Caco-2 (cell line): ENCODE results near the gene AP4E1. TPM values are rescaled to one million over a fixed set of nuclear protein-coding genes. Genes with fewer than 3 reads are reported as not detected.

Experiments
- BruUV-seq: library from RNA; stranded (reverse); fragments of 400-500 nt; replicated peaks from 2 replicates; lab custom pipeline; 2021; lab: Mats Ljungman, UMichigan
- CTCF ChIA-PET: fragments of 300-600 bp; sonication (Branson Sonifier 250); formaldehyde crosslinking; loops from one replicate; lab custom pipeline; 2022; ENCODE audit warnings: antibody characterized with exemption; lab: Charles Lee
- POLR2A ChIA-PET: fragments of 300-600 bp; sonication (Branson Sonifier 250); formaldehyde crosslinking; loops from one replicate; lab custom pipeline; 2022; ENCODE audit warnings: antibody characterized with exemption; lab: Charles Lee
- DNase-seq, 2 experiments: peaks; one replicate each; pipeline versions ENCODE4 v3.0.0 to v3.0.0-alpha.2; 2020 to 2022
- H3K27me3 ChIP-seq: replicated peaks from 2 replicates; pipeline ENCODE4 v1.6.0; 2011; ENCODE audit warnings: low read length; ENCODE audit not compliant: control insufficient read depth, insufficient read depth
- H3K36me3 ChIP-seq: 2 replicates; pipeline ENCODE4 v1.5.1; 2011; ENCODE audit warnings: low read length; ENCODE audit not compliant: control insufficient read depth, insufficient read depth
- H3K4me1 ChIP-seq: fragments of 250-450 bp; sonication (Bioruptor Pico); 2 replicates; pipeline ENCODE4 v1.5.1; 2020; ENCODE audit warnings: mild to moderate bottlenecking
- H3K4me3 ChIP-seq: 2 replicates; pipeline ENCODE4 v1.5.1; 2011; ENCODE audit warnings: low read depth, mild to moderate bottlenecking, control low read depth, low read length
- H3K9me3 ChIP-seq: fragments of 250-450 bp; sonication (Bioruptor Pico); 2 replicates; pipeline ENCODE4 v1.5.1; 2020; ENCODE audit warnings: mild to moderate bottlenecking, moderate library complexity
- H3K27ac Mint-ChIP-seq: one replicate; pipeline ENCODE4 v1.8.0; 2022; ENCODE audit warnings: mixed read lengths; ENCODE audit not compliant: unreplicated experiment
- H3K27me3 Mint-ChIP-seq: one replicate; pipeline ENCODE4 v1.8.0; 2022; ENCODE audit warnings: mixed read lengths; ENCODE audit not compliant: insufficient read depth, unreplicated experiment
- H3K36me3 Mint-ChIP-seq: one replicate; pipeline ENCODE4 v1.8.0; 2022; ENCODE audit warnings: mild to moderate bottlenecking, mixed read lengths; ENCODE audit not compliant: insufficient read depth, unreplicated experiment
- H3K4me1 Mint-ChIP-seq: one replicate; pipeline ENCODE4 v1.8.0; 2022; ENCODE audit warnings: low read depth, mixed read lengths; ENCODE audit not compliant: unreplicated experiment
- H3K4me3 Mint-ChIP-seq: one replicate; pipeline ENCODE4 v1.8.0; 2022; ENCODE audit warnings: mild to moderate bottlenecking, moderate library complexity, mixed read lengths; ENCODE audit not compliant: unreplicated experiment
- H3K9me3 Mint-ChIP-seq: one replicate; pipeline ENCODE4 v1.8.0; 2022; ENCODE audit warnings: mixed read lengths; ENCODE audit not compliant: unreplicated experiment
- CTCF ChIP-seq, 2 experiments: fragments of 200-600 bp in 1 of 2; IDR thresholded peaks; 1 replicate in 1 of 2; 2 replicates in 1 of 2; pipeline versions ENCODE4 v1.5.1 to v1.8.0; 2011 to 2022; ENCODE audit warnings: antibody characterized with exemption in 1 of 2, control low read depth in 1 of 2, inconsistent platforms in 1 of 2, low read depth in 1 of 2, low read length in 1 of 2, mild to moderate bottlenecking in 1 of 2, moderate library complexity in 1 of 2; ENCODE audit not compliant: insufficient read depth in 1 of 2, severe bottlenecking in 1 of 2, unreplicated experiment in 1 of 2
- intact Hi-C: fragments of 100-400 bp; cut with micrococcal nuclease; formaldehyde crosslinking; loops from one replicate; pipeline ENCODE4 v1.10.0; 2022; ENCODE audit not compliant: unreplicated experiment
- total RNA-seq: library from RNA; stranded (reverse); gene quantifications from 2 replicates; pipeline ENCODE4 v1.2.3, GENCODE V29; 2022

AP4E1 gene
- total RNA-seq, 1 experiment from 2014 or later = 15.9 TPM

DNA sequence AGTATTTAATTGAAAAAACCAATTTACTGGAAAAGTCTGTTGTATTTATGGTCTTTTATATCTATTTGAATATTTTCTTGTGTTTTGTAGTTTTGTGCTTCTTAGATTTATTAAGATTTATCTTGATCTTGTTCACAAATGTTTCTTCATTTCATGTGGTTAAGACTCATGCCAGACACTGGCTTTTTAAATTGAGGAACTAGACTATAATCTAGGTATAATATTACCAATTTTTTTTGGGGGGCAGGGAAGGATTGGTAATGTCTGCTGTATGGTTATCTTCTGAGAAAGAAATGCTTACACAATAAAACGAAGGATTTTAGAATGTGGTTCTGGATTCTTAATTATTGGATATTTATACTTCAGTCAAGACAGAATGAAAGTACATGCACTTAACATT is 24.9 kb downstream of the AP4E1 start:
- CTCF ChIA-PET = no interaction called here
- Histone ChIP-seq H3K36me3 (no peaks in the 10 kb centered on the region), H3K4me1 (peaks cover 12% of the 10 kb centered on the region; the same call in 1 of the 2 replicates), H3K4me3 (no peak overlapping the region), H3K9me3 (no peaks in the 10 kb centered on the region), H3K27me3 (no peaks in the 10 kb centered on the region)
- Mint-ChIP-seq H3K27me3 (no peaks in the 10 kb centered on the region), H3K4me3 (no peak overlapping the region), H3K9me3 (no peaks in the 10 kb centered on the region), H3K27ac (no peak overlapping the region), H3K36me3 (peaks cover 40% of the 10 kb centered on the region), H3K4me1 (peaks cover 6% of the 10 kb centered on the region)
- TF ChIP-seq CTCF (IDR thresholded peaks at IDR 0.05; ENCODE audit: insufficient read depth in 1 of 2, low read depth in 1 of 2, low read length in 1 of 2, severe bottlenecking in 1 of 2, unreplicated experiment in 1 of 2) = no peak
- no peak for DNase-seq
- POLR2A ChIA-PET = no interaction called here
- intact Hi-C loops = no loop called here
- no TSS peak for BruUV-seq

DNA sequence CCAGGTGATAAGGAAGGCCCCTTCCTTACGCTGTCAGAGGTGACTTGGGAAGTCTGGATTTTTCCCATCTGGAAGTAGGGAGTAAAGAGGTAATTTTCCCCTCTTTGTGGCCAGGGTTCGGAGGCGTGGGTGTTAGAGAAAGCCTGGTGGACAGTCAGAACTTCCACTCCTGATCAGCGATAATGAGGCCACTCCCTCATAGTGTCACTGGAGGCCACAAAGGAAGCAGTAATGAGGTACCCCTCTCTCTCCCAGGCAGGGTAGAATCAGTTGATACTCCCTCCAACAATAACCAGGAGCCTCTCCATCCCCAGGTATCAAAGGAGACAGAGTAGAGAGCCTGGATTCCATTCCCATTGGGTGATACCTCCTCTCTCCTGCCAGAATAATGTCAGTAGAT is 30.0 kb downstream of the AP4E1 start:
- Mint-ChIP-seq H3K36me3 (peaks cover 18% of the 10 kb centered on the region), H3K27me3 (no peaks in the 10 kb centered on the region), H3K9me3 (no peaks in the 10 kb centered on the region), H3K27ac (no peak overlapping the region), H3K4me3 (no peak overlapping the region), H3K4me1 (peaks cover 6% of the 10 kb centered on the region)
- H3K36me3 ChIP-seq = no peaks in the 10 kb centered on the region
- no TSS peak for BruUV-seq
- no peaks in the 10 kb centered on the region for H3K27me3 ChIP-seq
- POLR2A ChIA-PET = no interaction called here
- intact Hi-C loops = no loop called here
- no peak overlapping the region for H3K4me3 ChIP-seq
- CTCF ChIA-PET = no interaction called here
- no peak for DNase-seq
- no peaks in the 10 kb centered on the region for H3K9me3 ChIP-seq
- H3K4me1 ChIP-seq = peaks cover 14% of the 10 kb centered on the region
- TF ChIP-seq CTCF (IDR thresholded peaks at IDR 0.05; ENCODE audit: insufficient read depth in 1 of 2, low read depth in 1 of 2, low read length in 1 of 2, severe bottlenecking in 1 of 2, unreplicated experiment in 1 of 2) = no peak

DNA sequence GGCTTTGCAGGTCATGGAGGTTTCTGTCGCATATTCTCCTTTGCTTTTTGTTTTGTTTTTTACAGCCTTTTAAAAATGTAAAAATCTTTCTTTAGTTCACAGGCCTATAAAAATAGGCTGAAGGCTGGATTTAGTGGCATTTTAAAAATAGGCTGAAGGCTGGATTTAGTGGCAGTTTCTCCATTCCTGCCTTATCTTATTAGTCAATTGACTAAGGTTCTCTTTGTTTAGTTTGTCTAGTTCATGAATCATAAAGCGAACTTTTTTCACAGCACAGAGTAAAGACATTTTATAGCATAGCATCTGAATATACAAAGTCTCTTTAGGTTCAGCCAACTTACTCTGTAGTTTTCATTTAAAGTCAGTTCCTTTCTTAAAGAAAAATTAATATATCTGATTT is 31.4 kb downstream of the AP4E1 start:
- Mint-ChIP-seq H3K36me3 (peaks cover 27% of the 10 kb centered on the region), H3K27ac (no peak overlapping the region), H3K27me3 (no peaks in the 10 kb centered on the region), H3K4me3 (no peak overlapping the region), H3K4me1 (peaks cover 6% of the 10 kb centered on the region), H3K9me3 (no peaks in the 10 kb centered on the region)
- ChIA-PET CTCF (no interaction called here), POLR2A (no interaction called here)
- Histone ChIP-seq H3K27me3 (no peaks in the 10 kb centered on the region), H3K9me3 (no peaks in the 10 kb centered on the region), H3K36me3 (0 out of 2 replicates have a peak, but pooled peaks cover 1% of the 10 kb centered on the region), H3K4me1 (peaks cover 14% of the 10 kb centered on the region), H3K4me3 (no peak overlapping the region)
- intact Hi-C loops = no loop called here
- no TSS peak for BruUV-seq
- no peak for TF ChIP-seq CTCF (IDR thresholded peaks at IDR 0.05; ENCODE audit: insufficient read depth in 1 of 2, low read depth in 1 of 2, low read length in 1 of 2, severe bottlenecking in 1 of 2, unreplicated experiment in 1 of 2)
- DNase-seq = no peak
